Large intestine (tissue), 3 donors: ENCODE data around the gene GNG4. TPM values are rescaled to one million over a fixed set of nuclear protein-coding genes. Genes with fewer than 3 reads are reported as not detected.
"Not testable (repeated sequence)": the region's sequence is repeated elsewhere in the genome, so short reads cannot be mapped to it uniquely, and the experiment has no call there.

Experiments used
- DNase-seq, 2 donors: peaks; one replicate each; pipeline versions ENCODE4 v3.0.0 to v3.0.0-alpha.2; 2013
- H3K27ac ChIP-seq: one replicate; pipeline ENCODE4 v1.5.1; 2013; ENCODE audit warnings: low read length
- H3K27me3 ChIP-seq: 2 replicates; pipeline ENCODE4 v1.6.1; 2013; ENCODE audit warnings: low read length; ENCODE audit not compliant: control insufficient read depth, insufficient read depth
- H3K36me3 ChIP-seq: 2 replicates; pipeline ENCODE4 v1.6.1; 2013; ENCODE audit warnings: low read length; ENCODE audit not compliant: control insufficient read depth, insufficient read depth
- H3K4me1 ChIP-seq: one replicate; pipeline ENCODE4 v1.6.1; 2013; ENCODE audit warnings: low read length; ENCODE audit not compliant: control insufficient read depth, insufficient read depth
- H3K4me3 ChIP-seq: one replicate; pipeline ENCODE4 v1.5.1; 2013; ENCODE audit warnings: low read length
- H3K9me3 ChIP-seq: one replicate; pipeline ENCODE4 v1.6.1; 2013; ENCODE audit warnings: mild to moderate bottlenecking, low read depth, low read length, moderate library complexity; ENCODE audit not compliant: control insufficient read depth
- WGBS: methylation state at CpG from one replicate; pipeline ENCODE4 v1.1.5; 2013; ENCODE audit warnings: low lambda C conversion rate; ENCODE audit not compliant: insufficient coverage; 5-methylcytosine and 5-hydroxymethylcytosine counted together
- polyA plus RNA-seq: library from polyadenylated mRNA; unstranded; fragments of 120-200 nt; gene quantifications from one replicate; pipeline ENCODE4 v1.2.1, GENCODE V29; 2013

Gene GNG4
- polyA plus RNA-seq, 1 donor, result 41.6 TPM

DNA sequence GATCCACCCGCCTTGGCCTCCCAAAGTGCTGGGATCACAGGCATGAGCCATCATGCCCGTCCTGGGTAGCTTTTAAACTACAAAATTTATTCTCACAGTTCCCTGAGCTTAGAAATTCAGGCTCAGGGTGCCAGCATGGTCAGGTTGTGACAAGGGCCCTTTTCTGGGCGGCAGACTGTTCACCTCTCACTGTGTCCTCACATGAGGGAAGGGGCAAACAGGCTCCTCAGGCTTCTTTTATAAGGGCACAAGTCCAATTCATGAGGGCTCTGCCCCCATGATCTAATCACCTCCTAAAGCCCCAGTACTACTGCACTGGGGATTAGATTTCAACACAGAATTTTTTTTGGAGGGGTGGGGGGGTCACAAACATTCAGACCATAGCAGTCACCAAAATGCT, 36.8 kb downstream of the GNG4 start:
- H3K27ac ChIP-seq, result peak overlapping the region; percentile 73
- DNase-seq, result peak in 1 of 2 donors; percentile 29
- no peak overlapping the region for H3K4me3 ChIP-seq
- no CpG with 5 or more reads among the region's 3 CpGs for WGBS
- H3K4me1 ChIP-seq, result peaks cover 27% of the 10 kb centered on the region
- H3K27me3 ChIP-seq, result no peaks in the 10 kb centered on the region
- no peaks in the 10 kb centered on the region for H3K36me3 ChIP-seq
- no peaks in the 10 kb centered on the region for H3K9me3 ChIP-seq

- 96% methylated on average over 3 of the region's 6 CpGs for WGBS
- Histone ChIP-seq H3K9me3 (no peaks in the 10 kb centered on the region), H3K4me1 (peaks cover 27% of the 10 kb centered on the region), H3K27ac (no peak overlapping the region), H3K4me3 (no peak overlapping the region), H3K36me3 (no peaks in the 10 kb centered on the region), H3K27me3 (no peaks in the 10 kb centered on the region)
- no peak for DNase-seq
Measured at GRCh38 chr1:235610157-235610556, 39.4 kb downstream of the GNG4 start.

- WGBS, result 78% methylated on average over 3 of the region's 3 CpGs
- Histone ChIP-seq H3K36me3 (no peaks in the 10 kb centered on the region), H3K27ac (no peak overlapping the region)
Measured at GRCh38 chr1:235608278-235608677, 41.3 kb downstream of the GNG4 start.

DNA sequence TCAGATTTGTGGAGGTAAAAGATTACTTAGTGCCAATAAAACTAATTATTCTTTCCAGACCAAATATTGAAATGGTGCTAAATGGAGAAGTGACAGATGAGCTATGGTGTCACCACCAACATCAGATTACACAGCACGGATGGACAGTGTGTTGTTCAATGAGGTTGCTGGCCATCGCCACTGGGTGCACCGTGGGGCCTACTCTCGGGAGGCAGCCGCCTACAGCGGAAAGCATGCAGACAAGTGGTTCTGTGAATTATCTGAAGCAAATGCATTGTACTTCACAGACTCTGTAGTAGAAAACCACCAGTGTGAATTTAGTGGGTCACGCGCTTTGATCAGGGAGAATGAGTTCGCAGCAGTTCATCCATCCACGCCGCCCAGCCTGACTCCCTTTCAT, 42.3 kb downstream of the GNG4 start:
- peaks cover 3% of the 10 kb centered on the region for H3K4me1 ChIP-seq
- H3K9me3 ChIP-seq, result no peaks in the 10 kb centered on the region
- no peak overlapping the region for H3K27ac ChIP-seq
- H3K4me3 ChIP-seq, result no peak overlapping the region
- no peak for DNase-seq
- no peaks in the 10 kb centered on the region for H3K36me3 ChIP-seq
- 83% methylated on average over 1 of the region's 11 CpGs for WGBS
- no peaks in the 10 kb centered on the region for H3K27me3 ChIP-seq

More at GRCh38 chr1:235608278-235608677, 41.3 kb downstream of the GNG4 start:
- peaks cover 13% of the 10 kb centered on the region for H3K4me1 ChIP-seq
- no peak for DNase-seq
- H3K27me3 ChIP-seq, result no peaks in the 10 kb centered on the region
- no peaks in the 10 kb centered on the region for H3K9me3 ChIP-seq
- H3K4me3 ChIP-seq, result no peak overlapping the region

DNA sequence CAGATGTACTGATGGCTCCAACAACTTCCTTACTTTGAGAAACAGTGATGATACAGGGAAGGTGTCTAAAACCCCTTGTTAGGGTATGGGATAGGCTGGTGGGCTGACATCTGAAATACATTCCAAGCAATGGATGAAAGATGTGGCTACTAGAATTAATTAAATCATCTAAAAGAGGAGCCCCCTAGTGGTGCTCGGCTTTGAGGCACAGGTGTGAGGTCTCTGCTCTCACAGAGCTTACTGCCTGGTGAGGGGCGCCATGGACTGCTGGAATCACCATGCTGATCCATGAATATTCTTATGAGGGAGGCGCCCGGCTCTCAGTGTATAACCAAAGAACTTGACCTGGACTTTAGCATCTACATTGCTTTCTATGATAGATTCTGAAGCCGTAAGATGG, 48.5 kb downstream of the GNG4 start:
- Histone ChIP-seq H3K9me3 (no peaks in the 10 kb centered on the region), H3K4me3 (no peak overlapping the region), H3K27ac (no peak overlapping the region), H3K36me3 (no peaks in the 10 kb centered on the region), H3K27me3 (no peaks in the 10 kb centered on the region), H3K4me1 (no peaks in the 10 kb centered on the region)
- peak; percentile 22 to 51 for DNase-seq
- WGBS, result no CpG with 5 or more reads among the region's 5 CpGs

GRCh38 chr1:235599536-235599935, 50.0 kb downstream of the GNG4 start:
- peaks cover 1% of the 10 kb centered on the region for H3K9me3 ChIP-seq
- H3K27me3 ChIP-seq, result no peaks in the 10 kb centered on the region
- H3K4me3 ChIP-seq, result no peak overlapping the region
- DNase-seq, result no peak
- no peaks in the 10 kb centered on the region for H3K36me3 ChIP-seq
- no peak overlapping the region for H3K27ac ChIP-seq
- no peaks in the 10 kb centered on the region for H3K4me1 ChIP-seq
- WGBS, result no CpG with 5 or more reads among the region's 5 CpGs

- Histone ChIP-seq H3K36me3 (no peaks in the 10 kb centered on the region), H3K9me3 (peaks cover 3% of the 10 kb centered on the region), H3K27me3 (no peaks in the 10 kb centered on the region), H3K27ac (no peak overlapping the region), H3K4me3 (no peak overlapping the region), H3K4me1 (no peaks in the 10 kb centered on the region)
- WGBS, result no CpG with 5 or more reads among the region's 7 CpGs
- DNase-seq, result no peak
Measured at GRCh38 chr1:235597867-235598553, 51.6 kb downstream of the GNG4 start.

DNA sequence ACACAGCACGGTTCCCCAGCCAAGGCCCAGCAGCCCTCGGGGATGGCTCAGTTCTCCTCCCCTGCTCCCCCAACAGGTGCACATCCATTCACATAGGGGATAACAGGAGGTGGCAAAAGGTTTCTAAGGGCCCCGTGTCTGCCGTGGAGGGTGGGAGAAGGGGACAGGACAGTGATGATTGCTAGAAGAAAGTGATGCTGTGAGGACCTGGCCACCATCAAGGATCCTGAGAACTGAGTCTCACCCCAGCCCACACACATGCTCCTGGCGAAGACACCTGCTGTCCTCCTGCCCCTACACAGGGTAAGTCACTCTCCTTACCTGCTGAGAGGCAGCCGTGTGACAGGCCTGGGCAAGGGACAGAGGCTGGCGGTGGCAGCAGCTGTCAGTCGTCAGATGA, 54.5 kb downstream of the GNG4 start:
- H3K36me3 ChIP-seq, result peaks cover 2% of the 10 kb centered on the region
- H3K27ac ChIP-seq, result no peak overlapping the region
- H3K4me1 ChIP-seq, result no peaks in the 10 kb centered on the region
- no peaks in the 10 kb centered on the region for H3K27me3 ChIP-seq
- WGBS, result no CpG with 5 or more reads among the region's 8 CpGs
- peaks cover 3% of the 10 kb centered on the region for H3K9me3 ChIP-seq
- no peak for DNase-seq
- no peak overlapping the region for H3K4me3 ChIP-seq

DNA sequence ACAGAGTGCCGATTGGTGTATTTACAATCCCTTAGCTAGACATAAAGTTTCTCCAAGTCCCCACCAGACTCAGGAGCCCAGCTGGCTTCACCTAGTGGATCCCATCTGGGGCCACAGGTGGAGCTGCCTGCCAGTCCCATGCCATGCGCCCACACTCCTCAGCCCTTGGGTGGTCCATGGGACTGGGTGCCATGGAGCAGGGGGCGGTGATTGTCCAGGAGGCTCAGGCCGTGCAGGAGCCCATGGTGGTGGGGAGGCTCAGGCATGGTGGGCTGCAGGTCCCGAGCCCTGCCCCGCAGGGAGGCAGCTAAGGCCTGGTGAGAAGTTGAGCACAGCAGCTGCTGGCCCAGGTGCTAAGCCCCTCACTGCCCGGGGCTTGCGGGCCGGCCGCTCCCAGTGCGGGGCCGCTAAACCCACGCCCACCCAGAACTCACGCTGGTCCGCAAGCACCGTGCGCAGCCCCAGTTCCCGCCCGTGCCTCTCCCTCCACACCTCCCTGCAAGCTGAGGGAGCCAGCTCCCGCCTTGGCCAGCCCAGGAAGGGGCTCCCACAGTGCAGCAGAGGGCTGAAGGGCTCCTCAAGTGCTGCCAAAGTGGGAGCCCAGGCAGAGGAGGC, 55.2 kb downstream of the GNG4 start:
- H3K27me3 ChIP-seq, DNase-seq, H3K4me1 ChIP-seq, H3K4me3 ChIP-seq, H3K9me3 ChIP-seq, H3K27ac ChIP-seq, H3K36me3 ChIP-seq: not testable (repeated sequence)
- no CpG with 5 or more reads among the region's 20 CpGs for WGBS

DNA sequence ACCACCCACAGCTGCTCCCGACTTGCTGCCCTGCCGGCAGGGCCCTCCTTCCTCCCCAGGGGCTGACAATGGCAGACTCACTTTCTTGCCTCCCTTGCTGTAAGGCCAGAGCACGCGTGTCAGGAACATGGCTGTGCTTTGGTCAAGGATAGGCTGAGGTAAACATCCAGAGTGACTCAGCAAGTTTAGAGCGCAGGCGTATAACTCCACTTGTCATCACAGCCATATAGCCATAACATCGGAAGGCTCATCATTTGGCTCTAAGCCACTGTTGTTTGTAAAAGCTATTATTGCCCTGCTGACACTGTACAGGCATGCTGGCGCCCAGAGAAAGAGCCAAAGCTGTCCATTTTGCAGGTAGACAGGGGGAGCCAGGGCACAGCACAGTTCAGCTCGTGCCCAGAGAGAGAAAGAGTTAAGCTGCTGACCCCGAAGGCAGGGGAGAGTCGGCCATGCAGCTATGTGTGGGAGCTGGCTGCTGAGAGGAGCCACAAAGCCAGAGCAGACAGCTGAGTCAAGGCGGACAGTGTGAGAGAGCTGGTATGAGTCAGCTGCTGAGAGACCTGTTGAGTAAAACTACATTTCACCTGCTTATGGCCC, 60.6 kb downstream of the GNG4 start:
- peak in 1 of 2 donors; percentile 24 for DNase-seq
- H3K9me3 ChIP-seq, result peaks cover 12% of the 10 kb centered on the region
- peaks cover 11% of the 10 kb centered on the region for H3K36me3 ChIP-seq
- no CpG with 5 or more reads among the region's 12 CpGs for WGBS
- H3K4me1 ChIP-seq, result no peaks in the 10 kb centered on the region
- no peak overlapping the region for H3K4me3 ChIP-seq
- H3K27ac ChIP-seq, result no peak overlapping the region
- no peaks in the 10 kb centered on the region for H3K27me3 ChIP-seq
